PC-9 (cell line): ENCODE results near the gene JAML. TPM values are rescaled to one million over a fixed set of nuclear protein-coding genes. Genes with fewer than 3 reads are reported as not detected.
A peak's percentile ranks its signal among the peaks of the same experiment; 100 is the strongest.

Experiments used
- BruUV-seq: library from RNA; stranded (reverse); fragments of 400-500 nt; replicated peaks from 2 replicates; lab custom pipeline; 2021; lab: Mats Ljungman, UMichigan
- CTCF ChIA-PET: fragments of 300-600 bp; sonication (Branson Sonifier 250); formaldehyde crosslinking; loops from one replicate; lab custom pipeline; 2022; ENCODE audit warnings: antibody characterized with exemption; lab: Charles Lee
- POLR2A ChIA-PET: fragments of 300-600 bp; sonication (Branson Sonifier 250); formaldehyde crosslinking; loops from one replicate; lab custom pipeline; 2022; ENCODE audit warnings: antibody characterized with exemption; ENCODE audit not compliant: unreplicated experiment; lab: Charles Lee
- DNase-seq, 2 experiments: peaks; one replicate each; pipeline versions ENCODE4 v3.0.0 to v3.0.0-alpha.2; 2015 to 2022; ENCODE audit warnings: mixed read lengths in 1 of 2
- H2AFZ ChIP-seq: fragments of 200-600 bp; sonication (generic); 2 replicates; pipeline ENCODE4 v1.8.1; 2017; ENCODE audit warnings: antibody characterized with exemption
- H3F3A ChIP-seq: fragments of 200-600 bp; sonication (generic); 2 replicates; pipeline ENCODE4 v1.8.1; 2017; ENCODE audit warnings: antibody characterized with exemption, mild to moderate bottlenecking, low read depth; ENCODE audit not compliant: insufficient read depth
- H3K27ac ChIP-seq: fragments of 200-600 bp; sonication (generic); 2 replicates; pipeline ENCODE4 v1.6.1; 2016; ENCODE audit warnings: mixed run types
- H3K27me3 ChIP-seq: fragments of 200-600 bp; sonication (generic); 2 replicates; pipeline ENCODE4 v1.6.1; 2016; ENCODE audit warnings: low read depth, mixed run types; ENCODE audit not compliant: insufficient read depth
- H3K36me3 ChIP-seq: fragments of 200-600 bp; sonication (generic); 2 replicates; pipeline ENCODE4 v1.6.1; 2016; ENCODE audit warnings: low read depth, mixed run types
- H3K4me1 ChIP-seq: fragments of 200-600 bp; sonication (generic); replicated peaks from 2 replicates; pipeline ENCODE4 v1.6.1; 2016; ENCODE audit warnings: mixed run types; ENCODE audit not compliant: insufficient read depth
- H3K4me2 ChIP-seq: fragments of 200-600 bp; sonication (generic); 2 replicates; pipeline ENCODE4 v1.6.1; 2017; ENCODE audit warnings: mixed run types
- H3K4me3 ChIP-seq: fragments of 200-600 bp; sonication (generic); 2 replicates; pipeline ENCODE4 v1.6.1; 2016; ENCODE audit warnings: mixed run types
- H3K79me2 ChIP-seq: fragments of 200-600 bp; sonication (generic); 2 replicates; pipeline ENCODE4 v1.6.1; 2017; ENCODE audit warnings: low read depth, mixed run types
- H3K9me2 ChIP-seq: fragments of 200-600 bp; sonication (generic); 2 replicates; pipeline ENCODE4 v1.8.1; 2017; ENCODE audit warnings: mild to moderate bottlenecking; ENCODE audit not compliant: insufficient read depth
- H3K9me3 ChIP-seq: fragments of 200-600 bp; sonication (generic); 2 replicates; pipeline ENCODE4 v1.8.1; 2016; ENCODE audit warnings: low read depth; ENCODE audit not compliant: insufficient read depth
- H4K20me1 ChIP-seq: fragments of 200-600 bp; sonication (generic); 2 replicates; pipeline ENCODE4 v1.8.1; 2017; ENCODE audit not compliant: insufficient read depth
- EZH2 ChIP-seq: fragments of 200-600 bp; sonication (generic); IDR thresholded peaks from 2 replicates; pipeline ENCODE4 v1.8.0; 2017; ENCODE audit warnings: antibody characterized with exemption, low read depth
- intact Hi-C: fragments of 100-400 bp; cut with micrococcal nuclease; formaldehyde crosslinking; loops from one replicate; pipeline ENCODE4 v1.10.0; 2022; ENCODE audit not compliant: unreplicated experiment
- total RNA-seq: library from RNA; stranded (reverse); gene quantifications from 2 replicates; pipeline ENCODE4 v1.2.3, GENCODE V29; 2021
- TF ChIP-seq, protein P1 (sequence below): fragments of 200-600 bp; sonication (generic); conservative IDR thresholded peaks from 2 replicates; pipeline ENCODE4 v1.6.1; 2017; ENCODE audit warnings: mixed run types, antibody characterized with exemption, mild to moderate bottlenecking, moderate library complexity

Gene JAML
- total RNA-seq, 1 experiment from 2014 or later = not detected

DNA sequence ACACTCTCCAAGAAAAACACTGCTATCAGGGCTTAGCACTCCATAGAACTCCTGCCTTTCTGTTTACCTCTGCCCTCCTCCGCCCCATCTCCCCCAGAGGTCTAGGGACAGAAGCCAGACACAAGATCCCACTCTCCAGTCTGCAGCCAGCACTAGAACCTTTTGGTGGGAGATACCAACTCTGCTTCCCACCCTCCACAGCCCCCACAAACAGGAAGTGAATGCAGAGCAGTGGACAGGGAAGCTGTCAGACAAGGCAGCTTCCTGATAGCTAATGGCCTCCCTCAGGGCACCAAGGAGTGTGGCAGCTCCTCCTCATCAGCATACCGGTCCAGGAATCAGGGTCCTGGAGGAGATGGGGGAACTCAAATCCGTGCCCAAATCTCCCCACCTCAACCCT, 77.3 kb downstream of the JAML start:
- ChIA-PET CTCF (no interaction called here), POLR2A (interaction anchor here (0.6 kb wide), 1 partner anchor 64 kb away, joined by 6 read pairs; no protein-coding TSS in a partner anchor)
- peaks cover 5% of the 10 kb centered on the region; the same call in 1 of the 2 replicates for H3F3A ChIP-seq
- H3K27ac ChIP-seq = no peak overlapping the region
- H3K4me2 ChIP-seq = no peak overlapping the region
- H3K27me3 ChIP-seq = peaks cover 47% of the 10 kb centered on the region
- no peaks in the 10 kb centered on the region for H3K36me3 ChIP-seq
- no peaks in the 10 kb centered on the region for H3K9me2 ChIP-seq
- no TSS peak for BruUV-seq
- no peaks in the 10 kb centered on the region for H3K79me2 ChIP-seq
- no peaks in the 10 kb centered on the region for H4K20me1 ChIP-seq
- intact Hi-C loops = no loop called here
- H3K4me3 ChIP-seq = no peak overlapping the region
- peaks cover 2% of the 10 kb centered on the region for H3K4me1 ChIP-seq
- H3K9me3 ChIP-seq = no peaks in the 10 kb centered on the region
- H2AFZ ChIP-seq = no peak overlapping the region
- DNase-seq = no peak
- TF ChIP-seq, protein P1, sequence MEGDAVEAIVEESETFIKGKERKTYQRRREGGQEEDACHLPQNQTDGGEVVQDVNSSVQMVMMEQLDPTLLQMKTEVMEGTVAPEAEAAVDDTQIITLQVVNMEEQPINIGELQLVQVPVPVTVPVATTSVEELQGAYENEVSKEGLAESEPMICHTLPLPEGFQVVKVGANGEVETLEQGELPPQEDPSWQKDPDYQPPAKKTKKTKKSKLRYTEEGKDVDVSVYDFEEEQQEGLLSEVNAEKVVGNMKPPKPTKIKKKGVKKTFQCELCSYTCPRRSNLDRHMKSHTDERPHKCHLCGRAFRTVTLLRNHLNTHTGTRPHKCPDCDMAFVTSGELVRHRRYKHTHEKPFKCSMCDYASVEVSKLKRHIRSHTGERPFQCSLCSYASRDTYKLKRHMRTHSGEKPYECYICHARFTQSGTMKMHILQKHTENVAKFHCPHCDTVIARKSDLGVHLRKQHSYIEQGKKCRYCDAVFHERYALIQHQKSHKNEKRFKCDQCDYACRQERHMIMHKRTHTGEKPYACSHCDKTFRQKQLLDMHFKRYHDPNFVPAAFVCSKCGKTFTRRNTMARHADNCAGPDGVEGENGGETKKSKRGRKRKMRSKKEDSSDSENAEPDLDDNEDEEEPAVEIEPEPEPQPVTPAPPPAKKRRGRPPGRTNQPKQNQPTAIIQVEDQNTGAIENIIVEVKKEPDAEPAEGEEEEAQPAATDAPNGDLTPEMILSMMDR = no peak
- no peak for TF ChIP-seq EZH2

DNA sequence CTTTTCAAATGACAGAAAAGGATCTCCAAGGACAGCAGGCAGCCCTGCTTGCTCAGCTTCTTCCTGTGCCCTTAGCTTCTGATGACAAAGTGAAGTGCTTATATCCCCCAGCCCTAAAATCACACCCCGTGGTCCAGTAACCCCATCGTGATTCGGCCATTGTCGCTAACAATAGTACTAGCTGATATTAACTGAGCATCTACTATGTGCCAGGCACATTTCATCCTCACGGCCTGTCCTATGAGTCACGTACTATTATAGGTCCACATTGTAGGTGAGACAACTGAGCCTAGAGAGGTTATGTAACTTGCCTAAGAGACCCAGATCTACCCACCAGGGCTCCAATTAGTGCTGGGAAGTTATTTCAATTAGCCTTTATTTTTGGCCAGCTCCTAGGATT, 78.3 kb downstream of the JAML start:
- H3K9me2 ChIP-seq = no peaks in the 10 kb centered on the region
- H2AFZ ChIP-seq = no peak overlapping the region
- no peaks in the 10 kb centered on the region for H3K9me3 ChIP-seq
- peaks cover 38% of the 10 kb centered on the region for H3K27me3 ChIP-seq
- no peak for DNase-seq
- no peaks in the 10 kb centered on the region for H4K20me1 ChIP-seq
- no peak overlapping the region for H3K27ac ChIP-seq
- no peaks in the 10 kb centered on the region for H3K36me3 ChIP-seq
- no peaks in the 10 kb centered on the region for H3K79me2 ChIP-seq
- no peak overlapping the region for H3K4me3 ChIP-seq
- H3K4me1 ChIP-seq = peaks cover 6% of the 10 kb centered on the region
- CTCF ChIA-PET = interaction anchor here (0.6 kb wide), 1 partner anchor 308 kb away, joined by 5 read pairs; no protein-coding TSS in a partner anchor
- no peak for TF ChIP-seq EZH2
- TF ChIP-seq, protein P1 = no peak
- POLR2A ChIA-PET = no interaction called here
- no peak overlapping the region for H3K4me2 ChIP-seq
- intact Hi-C loops = no loop called here
- BruUV-seq = no TSS peak
- H3F3A ChIP-seq = peaks cover 6% of the 10 kb centered on the region; the same call in 1 of the 2 replicates

DNA sequence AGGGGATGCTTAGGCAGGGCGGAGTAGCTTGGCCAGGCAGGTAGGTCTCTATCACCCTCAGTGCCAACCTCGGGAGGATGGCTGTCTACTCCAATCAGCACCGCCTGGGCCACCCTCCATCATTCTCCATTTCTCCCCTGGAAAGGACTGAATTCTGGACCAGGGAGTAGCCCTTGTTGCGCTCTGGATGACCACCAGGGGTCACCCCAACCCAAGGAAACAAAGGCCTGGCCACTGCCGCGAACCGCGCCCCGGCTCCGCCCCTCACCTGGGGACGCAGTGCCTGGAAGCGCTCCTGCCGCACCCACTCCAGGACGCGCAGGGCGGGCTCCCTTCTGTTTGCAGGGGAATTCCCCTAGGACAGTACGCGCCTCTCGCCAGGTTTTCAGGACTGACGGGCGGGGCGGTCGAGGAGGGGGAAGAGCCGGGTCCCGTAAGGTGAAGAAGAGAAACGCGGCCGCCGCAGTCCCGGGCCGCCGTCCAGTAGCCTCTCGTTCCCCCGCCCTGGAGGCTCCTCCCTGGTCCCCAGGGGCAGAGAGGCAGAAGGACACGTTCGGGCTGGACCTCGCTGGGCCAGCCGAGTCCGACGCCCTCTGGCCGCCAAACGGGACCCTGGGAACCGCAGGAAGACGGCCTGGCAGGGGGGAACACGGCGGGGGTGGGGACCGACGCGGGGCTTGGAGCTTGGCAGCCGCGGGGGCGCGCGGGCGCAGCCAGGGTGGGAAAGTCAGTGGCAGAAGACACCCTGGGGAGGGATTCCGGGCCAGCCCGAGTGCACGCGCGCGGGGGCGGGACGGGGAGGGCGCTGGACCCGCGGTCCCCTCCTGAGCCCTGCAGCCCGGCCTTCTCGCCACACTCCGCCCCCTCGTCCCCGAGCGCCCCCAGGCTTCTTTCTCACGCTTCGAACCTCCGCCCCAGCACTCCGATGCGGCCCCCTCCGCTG, 79.3 kb downstream of the JAML start:
- Histone ChIP-seq H3K9me3 (no peaks in the 10 kb centered on the region), H3K9me2 (no peaks in the 10 kb centered on the region), H3K79me2 (no peaks in the 10 kb centered on the region), H3K4me1 (peaks cover 6% of the 10 kb centered on the region; the same call in 1 of the 2 replicates), H3K4me3 (peak overlapping the region; percentile 55), H3K36me3 (no peaks in the 10 kb centered on the region), H3K27ac (no peak overlapping the region), H3K27me3 (peaks cover 29% of the 10 kb centered on the region), H3F3A (peaks cover 5% of the 10 kb centered on the region; the same call in 1 of the 2 replicates), H2AFZ (peak overlapping the region; percentile 78), H3K4me2 (peak overlapping the region; percentile 65), H4K20me1 (no peaks in the 10 kb centered on the region)
- peak; percentile 81 to 91 for DNase-seq
- BruUV-seq = no TSS peak
- TF ChIP-seq, protein P1 = peak; percentile 94
- TF ChIP-seq EZH2 = no peak
- POLR2A ChIA-PET = no interaction called here
- intact Hi-C loops = loop anchor here (1.0 to 2.0 kb wide), 8 partner anchors 26 to 514 kb away; partner anchors contain the start of gene ARCN1
- CTCF ChIA-PET = no interaction called here
